GM12878 (cell line): ENCODE measurements around the gene PPM1E. TPM values are rescaled to one million over a fixed set of nuclear protein-coding genes. Genes with fewer than 3 reads are reported as not detected.

Source experiments
- ATAC-seq: fragments of 200-7000 bp; cut with Tn5 transposase; 3 replicates; pipeline ENCODE4 v1.9.1; 2020; ENCODE audit warnings: mild to moderate bottlenecking, moderate library complexity
- BruUV-seq: library from RNA; stranded (reverse); fragments of 400-500 nt; replicated peaks from 2 replicates; lab custom pipeline; 2021; lab: Mats Ljungman, UMichigan
- CTCF ChIA-PET: fragments of 300-600 bp; sonication (Branson Sonifier 250); formaldehyde crosslinking; extraction: SDS; loops from one replicate; lab custom pipeline; 2021; ENCODE audit warnings: inconsistent platforms; lab: Yijun Ruan, JAX
- POLR2A ChIA-PET: fragments of 350-600 bp; formaldehyde crosslinking; extraction: SDS; loops from one replicate; lab custom pipeline; 2021; ENCODE audit warnings: inconsistent platforms; lab: Charles Lee
- RAD21 ChIA-PET: fragments of 300-600 bp; sonication (Branson Sonifier 250); formaldehyde crosslinking; loops from one replicate; lab custom pipeline; 2023; ENCODE audit warnings: antibody characterized with exemption; ENCODE audit not compliant: unreplicated experiment; lab: Charles Lee
- SMC1A ChIA-PET: fragments of 300-600 bp; sonication (Branson Sonifier 250); formaldehyde crosslinking; loops from one replicate; lab custom pipeline; 2023; ENCODE audit not compliant: unreplicated experiment, uncharacterized antibody; lab: Charles Lee
- DNase-seq: peaks from one replicate; pipeline ENCODE4 v3.0.0-alpha.2; 2011; ENCODE audit warnings: low read depth, low spot score
- FAIRE-seq: peaks from 3 replicates; lab custom pipeline; 2011; peaks lifted over from hg19 to GRCh38; lab: Jason Lieb, UNC
- H2AFZ ChIP-seq: 2 replicates; pipeline ENCODE4 v1.6.0; 2011; ENCODE audit warnings: low read depth, low read length, control low read depth; ENCODE audit not compliant: control insufficient read depth
- H3K27ac ChIP-seq: 2 replicates; pipeline ENCODE4 v1.5.1; 2011; ENCODE audit warnings: control low read depth; ENCODE audit not compliant: control insufficient read depth, insufficient read depth
- H3K27me3 ChIP-seq, 2 experiments: replicated peaks in 1 of 2; 2 replicates each; pipeline versions ENCODE4 v1.6.0 to v1.6.1; 2011; ENCODE audit warnings: low read length in 1 of 2; ENCODE audit not compliant: control insufficient read depth in 2 of 2, insufficient read depth in 2 of 2
- H3K36me3 ChIP-seq, 2 experiments: 2 replicates each; pipeline ENCODE4 v1.5.1; 2011; ENCODE audit warnings: low read length in 1 of 2; ENCODE audit not compliant: control insufficient read depth in 2 of 2, insufficient read depth in 2 of 2
- H3K4me1 ChIP-seq: 2 replicates; pipeline ENCODE4 v1.6.1; 2011; ENCODE audit warnings: mild to moderate bottlenecking, low read length, moderate library complexity, mixed read lengths; ENCODE audit not compliant: control insufficient read depth, insufficient read depth
- H3K4me2 ChIP-seq: 2 replicates; pipeline ENCODE4 v1.6.0; 2011; ENCODE audit warnings: control low read depth; ENCODE audit not compliant: control insufficient read depth, insufficient read depth
- H3K4me3 ChIP-seq: fragments of 200-600 bp; sonication (generic); 2 replicates; pipeline ENCODE4 v1.5.1; 2016
- H3K79me2 ChIP-seq: 2 replicates; pipeline ENCODE4 v1.6.0; 2011; ENCODE audit warnings: low read length; ENCODE audit not compliant: control insufficient read depth, insufficient read depth
- H3K9ac ChIP-seq: 2 replicates; pipeline ENCODE4 v1.8.0; 2011; ENCODE audit warnings: low read length, control low read depth, mixed read lengths; ENCODE audit not compliant: control insufficient read depth, insufficient read depth
- H3K9me3 ChIP-seq: replicated peaks from 3 replicates; pipeline ENCODE4 v1.5.1; 2011; ENCODE audit warnings: mild to moderate bottlenecking, low read length; ENCODE audit not compliant: control insufficient read depth, insufficient read depth
- H4K20me1 ChIP-seq: 2 replicates; pipeline ENCODE4 v1.6.0; 2011; ENCODE audit not compliant: control insufficient read depth, insufficient read depth
- ASH2L ChIP-seq: fragments of 300-600, 200-600 bp; sonication (generic); IDR thresholded peaks from 2 replicates; pipeline ENCODE4 v1.6.1; 2017; ENCODE audit warnings: low read depth, mild to moderate bottlenecking, borderline replicate concordance
- HCFC1 ChIP-seq: fragments of 150-350 bp; IDR thresholded peaks from 2 replicates; pipeline ENCODE4 v1.6.1; 2014; ENCODE audit warnings: low read length
- IKZF1 ChIP-seq: fragments of 450-650 bp; conservative IDR thresholded peaks from 2 replicates; pipeline ENCODE4 v1.6.1; 2017; ENCODE audit warnings: antibody characterized with exemption, mild to moderate bottlenecking
- IRF4 ChIP-seq: IDR thresholded peaks from 2 replicates; pipeline ENCODE4 v1.6.1; 2011; ENCODE audit warnings: low read depth, low read length
- MXI1 ChIP-seq: fragments of 150-350 bp; IDR thresholded peaks from 2 replicates; pipeline ENCODE4 v1.6.1; 2011; ENCODE audit warnings: low read depth, mild to moderate bottlenecking, inconsistent platforms, low read length, improper control_type of control experiment
- POLR2AphosphoS5 ChIP-seq: IDR thresholded peaks from 2 replicates; pipeline ENCODE4 v1.6.1; 2011; ENCODE audit warnings: mild to moderate bottlenecking, low read length, inconsistent platforms
- RB1 ChIP-seq: fragments of 450-650 bp; formaldehyde crosslinking; IDR thresholded peaks from 2 replicates; pipeline ENCODE4 v1.6.1; 2017; ENCODE audit warnings: mild to moderate bottlenecking, borderline replicate concordance
- TCF12 ChIP-seq: IDR thresholded peaks from 2 replicates; pipeline ENCODE4 v1.6.1; 2011; ENCODE audit warnings: low read depth, mild to moderate bottlenecking, low read length
- WGBS: methylation state at CpG from one replicate; pipeline ENCODE4 v1.1.6; 2016; ENCODE audit warnings: low lambda C conversion rate; ENCODE audit not compliant: insufficient replicate concordance, insufficient coverage; ENCODE audit errors: missing lambda C conversion rate; 5-methylcytosine and 5-hydroxymethylcytosine counted together
- in situ Hi-C: fragments of 300-500 bp; cut with MboI; formaldehyde crosslinking; loops from 9 replicates; pipeline ENCODE4 v1.14.3; 2018; ENCODE audit warnings: mixed read lengths
- intact Hi-C: fragments of 100-400 bp; cut with micrococcal nuclease; formaldehyde crosslinking; loops from one replicate; pipeline ENCODE4 v1.14.2; 2022; ENCODE audit not compliant: unreplicated experiment
- polyA plus RNA-seq, 11 experiments: library from polyadenylated mRNA; depleted of rRNA in 4 of 11; unstranded in 6 of 11; stranded (reverse) in 5 of 11; fragments of >200 nt; fragmentation: Nextera tagmentation in 4 of 11; fragmentation: Illumina TruSeq in 1 of 11; extraction: Ambion mirVana in 4 of 11; extraction: Trizol in 1 of 11; gene quantifications; 1 replicate in 1 of 11; 2 replicates in 10 of 11; pipeline versions ENCODE4 v1.2.1 to v1.2.3, GENCODE V29; 2011 to 2016; ENCODE audit warnings: inconsistent platforms in 2 of 11, missing spikeins in 2 of 11, low read depth in 1 of 11
- total RNA-seq, 4 experiments: library from RNA; depleted of rRNA in 3 of 4; stranded (reverse); fragments of >200 nt in 3 of 4; fragmentation: Illumina TruSeq in 1 of 4; extraction: Trizol in 1 of 4; gene quantifications; 2 replicates each; pipeline versions ENCODE4 v1.2.1 to v1.2.3, GENCODE V29; 2013 to 2021
- TF ChIP-seq, protein P1 (sequence below): fragments of 450-650 bp; formaldehyde crosslinking; IDR thresholded peaks from 2 replicates; pipeline ENCODE4 v1.4.0; 2022; ENCODE audit warnings: mild to moderate bottlenecking, moderate library complexity
- TF ChIP-seq, protein P2 (sequence below): fragments of 450-650 bp; IDR thresholded peaks from 2 replicates; pipeline ENCODE4 v1.6.1; 2016; ENCODE audit warnings: mild to moderate bottlenecking

Gene PPM1E
- total and polyA plus RNA-seq, 10 of the 15 experiments (the other 5 are each of a cell fraction or from before 2014, with no cell fraction given), result 0.07 to 0.28 (median 0.16) TPM

DNA sequence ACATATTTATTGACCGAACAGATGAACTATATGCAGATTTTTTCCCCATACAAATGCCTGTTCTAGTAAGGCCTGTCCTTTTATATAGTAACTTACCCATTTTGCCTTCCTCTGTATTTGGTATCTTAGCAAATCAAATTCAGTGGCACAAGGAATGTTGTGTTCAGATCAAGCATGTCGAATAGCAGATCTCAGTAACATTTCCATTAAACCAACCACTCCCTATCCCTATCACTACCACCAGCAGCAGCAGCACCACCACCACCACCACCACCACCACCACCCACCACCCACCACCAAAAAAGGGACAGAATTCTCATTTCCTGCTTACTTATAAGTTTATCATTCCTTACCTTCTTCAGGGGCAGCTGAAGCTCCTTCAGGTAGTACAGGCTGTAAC lies 256.3 kb downstream of the PPM1E start (continued):
- TF ChIP-seq IKZF1 (no peak), ASH2L (no peak), IRF4 (no peak), HCFC1 (no peak)
- TF ChIP-seq, protein P1, sequence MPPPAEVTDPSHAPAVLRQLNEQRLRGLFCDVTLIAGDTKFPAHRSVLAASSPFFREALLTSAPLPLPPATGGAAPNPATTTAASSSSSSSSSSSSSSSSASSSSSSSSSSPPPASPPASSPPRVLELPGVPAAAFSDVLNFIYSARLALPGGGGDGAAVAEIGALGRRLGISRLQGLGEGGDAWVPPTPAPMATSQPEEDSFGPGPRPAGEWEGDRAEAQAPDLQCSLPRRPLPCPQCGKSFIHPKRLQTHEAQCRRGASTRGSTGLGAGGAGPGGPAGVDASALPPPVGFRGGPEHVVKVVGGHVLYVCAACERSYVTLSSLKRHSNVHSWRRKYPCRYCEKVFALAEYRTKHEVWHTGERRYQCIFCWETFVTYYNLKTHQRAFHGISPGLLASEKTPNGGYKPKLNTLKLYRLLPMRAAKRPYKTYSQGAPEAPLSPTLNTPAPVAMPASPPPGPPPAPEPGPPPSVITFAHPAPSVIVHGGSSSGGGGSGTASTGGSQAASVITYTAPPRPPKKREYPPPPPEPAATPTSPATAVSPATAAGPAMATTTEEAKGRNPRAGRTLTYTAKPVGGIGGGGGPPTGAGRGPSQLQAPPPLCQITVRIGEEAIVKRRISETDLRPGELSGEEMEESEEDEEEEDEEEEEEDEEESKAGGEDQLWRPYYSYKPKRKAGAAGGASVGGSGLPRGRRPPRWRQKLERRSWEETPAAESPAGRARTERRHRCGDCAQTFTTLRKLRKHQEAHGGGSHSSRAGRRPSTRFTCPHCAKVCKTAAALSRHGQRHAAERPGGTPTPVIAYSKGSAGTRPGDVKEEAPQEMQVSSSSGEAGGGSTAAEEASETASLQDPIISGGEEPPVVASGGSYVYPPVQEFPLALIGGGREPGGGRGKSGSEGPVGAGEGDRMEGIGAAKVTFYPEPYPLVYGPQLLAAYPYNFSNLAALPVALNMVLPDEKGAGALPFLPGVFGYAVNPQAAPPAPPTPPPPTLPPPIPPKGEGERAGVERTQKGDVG (CRISPR knock-in tag), result no peak

GRCh38 chr17:59018019-59018418 lies 262.4 kb downstream of the PPM1E start:
- WGBS, result 100% methylated on average over 1 of the region's 1 CpG
- no peaks in the 10 kb centered on the region for H3K79me2 ChIP-seq
- POLR2A ChIA-PET, result interaction anchor here (0.5 kb wide), 1 partner anchor 260 kb away, joined by 3 read pairs; no protein-coding TSS in a partner anchor

More at GRCh38 chr17:59018019-59018418, 262.4 kb downstream of the PPM1E start:
- FAIRE-seq (no peak), ATAC-seq (no peak), DNase-seq (no peak)
- ChIA-PET SMC1A (no interaction called here), RAD21 (no interaction called here), CTCF (interaction anchor here (0.7 to 2.6 kb wide), 2 partner anchors 8 to 12 kb away, joined by 3 to 12 read pairs; no protein-coding TSS in a partner anchor)
- Histone ChIP-seq H2AFZ (no peak overlapping the region), H3K36me3 (peaks cover 0 to 1% of the 10 kb centered on the region in 2 experiments; a peak in 2 of 4 replicates), H3K4me1 (no peaks in the 10 kb centered on the region), H3K4me3 (no peak overlapping the region), H3K9me3 (no peaks in the 10 kb centered on the region; the same call in 2 of the 3 replicates), H3K9ac (no peak overlapping the region), H3K27me3 (no peaks in the 10 kb centered on the region), H3K4me2 (no peak overlapping the region), H4K20me1 (no peaks in the 10 kb centered on the region), H3K27ac (no peak overlapping the region)
- TF ChIP-seq TCF12 (no peak), POLR2AphosphoS5 (no peak), MXI1 (no peak), RB1 (no peak)
- TF ChIP-seq, protein P2, sequence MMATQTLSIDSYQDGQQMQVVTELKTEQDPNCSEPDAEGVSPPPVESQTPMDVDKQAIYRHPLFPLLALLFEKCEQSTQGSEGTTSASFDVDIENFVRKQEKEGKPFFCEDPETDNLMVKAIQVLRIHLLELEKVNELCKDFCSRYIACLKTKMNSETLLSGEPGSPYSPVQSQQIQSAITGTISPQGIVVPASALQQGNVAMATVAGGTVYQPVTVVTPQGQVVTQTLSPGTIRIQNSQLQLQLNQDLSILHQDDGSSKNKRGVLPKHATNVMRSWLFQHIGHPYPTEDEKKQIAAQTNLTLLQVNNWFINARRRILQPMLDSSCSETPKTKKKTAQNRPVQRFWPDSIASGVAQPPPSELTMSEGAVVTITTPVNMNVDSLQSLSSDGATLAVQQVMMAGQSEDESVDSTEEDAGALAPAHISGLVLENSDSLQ, result no peak
- BruUV-seq, result no TSS peak
- intact Hi-C loops (no loop called here), in situ Hi-C loops (no loop called here)
